ENCODE data around the gene SIGLEC6. TPM values are rescaled to one million over a fixed set of nuclear protein-coding genes. Genes with fewer than 3 reads are reported as not detected.

SIGLEC6 gene
- polyA plus RNA-seq, 3 donors: 0.04 TPM; not detected in 2

GRCh38 chr19:51503896-51504295, 27.6 kb downstream of the SIGLEC6 start:
- intact Hi-C loops (cut with micrococcal nuclease): loop anchor here in 1 of 2 donors (10.0 kb wide), 1 partner anchor 109 kb away; the partner anchor contains the start of gene C19orf84
- peaks cover 31% of the 10 kb centered on the region for H3K79me2 ChIP-seq (ENCODE audit: insufficient read depth, low read length)
- peaks cover 0 to 2% (median 0%) of the 10 kb centered on the region in 3 donors for H3K27me3 Mint-ChIP-seq (ENCODE audit: low read depth in 3 of 3)
- peaks cover 84 to 96% of the 10 kb centered on the region in 2 donors for H3K4me1 ChIP-seq (ENCODE audit: control insufficient read depth in 1 of 2, insufficient read depth in 2 of 2, low read length in 2 of 2)
- TF ChIP-seq CTCF (IDR thresholded peaks at IDR 0.05): no peak
- no peak overlapping the region for H2AFZ ChIP-seq (ENCODE audit: insufficient read depth, low read depth, low read length, poor library complexity, severe bottlenecking)
- no peaks in the 10 kb centered on the region for H3K36me3 ChIP-seq (replicated peaks in 1 of 2; ENCODE audit: control insufficient read depth in 1 of 2, insufficient read depth in 2 of 2, low read length in 2 of 2)
- peak overlapping the region; percentile 77 to 95 (median 92) for H3K27ac Mint-ChIP-seq
- no peaks in the 10 kb centered on the region for H4K20me1 ChIP-seq (ENCODE audit: insufficient read depth, low read length)
- H3K36me3 Mint-ChIP-seq: peaks cover 8 to 26% of the 10 kb centered on the region in 2 donors
- H3K4me1 Mint-ChIP-seq: peaks cover 86% of the 10 kb centered on the region
- peak overlapping the region in 1 of 2 donors; percentile 60 for H3K27ac ChIP-seq (ENCODE audit: low read depth in 1 of 2, low read length in 2 of 2)
- H3K4me3 ChIP-seq (replicated peaks in 1 of 3; ENCODE audit: low read depth in 2 of 3, low read length in 3 of 3): peak overlapping the region in 1 of 3 experiments; percentile 66
- H3K27me3 ChIP-seq (ENCODE audit: control insufficient read depth in 2 of 2, insufficient read depth in 2 of 2, low read length in 2 of 2): no peaks in the 10 kb centered on the region
- peak in 2 of 3 donors; percentile 61 to 82 for DNase-seq
- H3K4me3 Mint-ChIP-seq: peak overlapping the region in 1 of 2 donors; percentile 23
- H3K4me2 ChIP-seq (replicated peaks; ENCODE audit: extremely low read depth, low read length, poor library complexity, severe bottlenecking): no peak overlapping the region
- peaks cover 8 to 13% of the 10 kb centered on the region in 2 donors for H3K9me3 ChIP-seq (replicated peaks in 1 of 2; ENCODE audit: control insufficient read depth in 1 of 2, insufficient read depth in 1 of 2, low read length in 2 of 2)
- peaks cover 9 to 18% (median 13%) of the 10 kb centered on the region in 7 donors for H3K9me3 Mint-ChIP-seq
- no peak overlapping the region for H3K9ac ChIP-seq (ENCODE audit: insufficient read depth, low read length, poor library complexity, severe bottlenecking)
- no CpG with 5 or more reads among the region's 3 CpGs for WGBS (ENCODE audit: insufficient coverage)

GRCh38 chr19:51503286-51503817, 28.1 kb downstream of the SIGLEC6 start:
- intact Hi-C loops (cut with micrococcal nuclease): loop anchor here in 1 of 2 donors (10.0 kb wide), 1 partner anchor 109 kb away; the partner anchor contains the start of gene C19orf84
- peaks cover 11 to 31% of the 10 kb centered on the region in 2 donors for H3K36me3 Mint-ChIP-seq
- 0% methylated on average over 4 of the region's 5 CpGs for WGBS (ENCODE audit: insufficient coverage)
- peaks cover 79 to 90% of the 10 kb centered on the region in 2 donors for H3K4me1 ChIP-seq (ENCODE audit: control insufficient read depth in 1 of 2, insufficient read depth in 2 of 2, low read length in 2 of 2)
- no peaks in the 10 kb centered on the region for H4K20me1 ChIP-seq (ENCODE audit: insufficient read depth, low read length)
- H3K4me3 ChIP-seq (replicated peaks in 1 of 3; ENCODE audit: low read depth in 2 of 3, low read length in 3 of 3): peak overlapping the region in 1 of 3 experiments; percentile 66
- H3K9me3 ChIP-seq (replicated peaks in 1 of 2; ENCODE audit: control insufficient read depth in 1 of 2, insufficient read depth in 1 of 2, low read length in 2 of 2): peaks cover 8 to 13% of the 10 kb centered on the region in 2 donors
- peaks cover 34% of the 10 kb centered on the region for H3K79me2 ChIP-seq (ENCODE audit: insufficient read depth, low read length)
- H3K27me3 ChIP-seq (ENCODE audit: control insufficient read depth in 2 of 2, insufficient read depth in 2 of 2, low read length in 2 of 2): no peaks in the 10 kb centered on the region
- peak overlapping the region; percentile 77 to 95 (median 92) for H3K27ac Mint-ChIP-seq
- H3K27ac ChIP-seq (ENCODE audit: low read depth in 1 of 2, low read length in 2 of 2): peak overlapping the region in 1 of 2 donors; percentile 60
- H3K36me3 ChIP-seq (replicated peaks in 1 of 2; ENCODE audit: control insufficient read depth in 1 of 2, insufficient read depth in 2 of 2, low read length in 2 of 2): no peaks in the 10 kb centered on the region
- TF ChIP-seq CTCF (IDR thresholded peaks at IDR 0.05): no peak
- peak; percentile 61 to 88 (median 87) for DNase-seq
- peak overlapping the region; percentile 68 for H3K4me2 ChIP-seq (replicated peaks; ENCODE audit: extremely low read depth, low read length, poor library complexity, severe bottlenecking)
- peaks cover 9 to 18% (median 13%) of the 10 kb centered on the region in 7 donors for H3K9me3 Mint-ChIP-seq
- H3K27me3 Mint-ChIP-seq (ENCODE audit: low read depth in 3 of 3): peaks cover 0 to 2% (median 0%) of the 10 kb centered on the region in 3 donors
- peaks cover 83% of the 10 kb centered on the region for H3K4me1 Mint-ChIP-seq
- no peak overlapping the region for H2AFZ ChIP-seq (ENCODE audit: insufficient read depth, low read depth, low read length, poor library complexity, severe bottlenecking)
- H3K4me3 Mint-ChIP-seq: peak overlapping the region in 1 of 2 donors; percentile 83
- no peak overlapping the region for H3K9ac ChIP-seq (ENCODE audit: insufficient read depth, low read length, poor library complexity, severe bottlenecking)
